IgD-negative memory B cell (primary cell): ENCODE results near the gene CASZ1. TPM values are rescaled to one million over a fixed set of nuclear protein-coding genes. Genes with fewer than 3 reads are reported as not detected.
A peak's percentile ranks its signal among the peaks of the same experiment; 100 is the strongest.

Experiments used
- H3K27ac Mint-ChIP-seq, 3 donors: one replicate each; pipeline ENCODE4 v1.8.0; 2020 to 2022; ENCODE audit warnings: mild to moderate bottlenecking in 3 of 3, mixed read lengths in 3 of 3, moderate library complexity in 1 of 3
- H3K27me3 Mint-ChIP-seq: one replicate; pipeline ENCODE4 v1.8.0; 2021; ENCODE audit warnings: mixed read lengths
- H3K36me3 Mint-ChIP-seq: one replicate; pipeline ENCODE4 v1.8.0; 2020; ENCODE audit warnings: mild to moderate bottlenecking, mixed read lengths
- H3K4me1 Mint-ChIP-seq, 3 donors: one replicate each; pipeline ENCODE4 v1.8.0; 2020 to 2022; ENCODE audit warnings: mixed read lengths in 3 of 3, mild to moderate bottlenecking in 1 of 3
- H3K4me3 Mint-ChIP-seq, 4 donors: one replicate each; pipeline ENCODE4 v1.8.0; 2020 to 2022; ENCODE audit warnings: mild to moderate bottlenecking in 4 of 4, mixed read lengths in 4 of 4, moderate library complexity in 3 of 4
- H3K9me3 Mint-ChIP-seq, 3 donors: one replicate each; pipeline ENCODE4 v1.8.0; 2020 to 2021; ENCODE audit warnings: mixed read lengths in 3 of 3, mild to moderate bottlenecking in 1 of 3
- polyA plus RNA-seq: library from polyadenylated mRNA; unstranded; fragments of 300-500 nt; fragmentation: Illumina TruSeq; gene quantifications from one replicate; pipeline ENCODE4 v1.2.3, GENCODE V29; 2021

CASZ1 gene
- polyA plus RNA-seq, 1 donor from 2014 or later: 5.6 TPM

GRCh38 chr1:10676963-10677362 is 119.5 kb downstream of the CASZ1 start:
- H3K9me3 Mint-ChIP-seq: no peaks in the 10 kb centered on the region
- H3K27me3 Mint-ChIP-seq: no peaks in the 10 kb centered on the region
- H3K4me1 Mint-ChIP-seq: peaks cover 0 to 5% (median 3%) of the 10 kb centered on the region in 3 donors
- H3K36me3 Mint-ChIP-seq: no peaks in the 10 kb centered on the region
- no peak overlapping the region for H3K27ac Mint-ChIP-seq
- H3K4me3 Mint-ChIP-seq: no peak overlapping the region

DNA sequence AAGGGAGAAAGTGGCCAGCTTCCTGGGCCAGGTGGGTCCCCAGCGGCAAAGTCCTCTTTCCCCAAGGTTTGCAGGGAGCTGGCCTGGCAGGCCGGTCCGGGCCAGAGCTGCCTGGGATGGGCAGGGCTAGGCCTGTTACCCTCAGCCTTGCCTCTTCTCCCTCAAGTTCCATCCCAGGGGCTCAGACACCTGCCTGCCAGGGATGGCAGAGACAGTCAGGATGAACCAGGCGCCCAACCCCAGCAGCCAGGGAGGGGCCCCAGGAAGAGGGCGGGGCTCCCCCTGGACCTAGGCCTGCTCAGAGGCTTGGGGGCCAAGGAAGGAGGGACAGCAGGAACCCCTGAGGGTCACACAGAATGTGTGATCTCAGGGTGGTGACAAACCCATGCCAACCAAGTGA is 120.6 kb downstream of the CASZ1 start:
- Mint-ChIP-seq H3K9me3 (no peaks in the 10 kb centered on the region), H3K4me3 (no peak overlapping the region), H3K27ac (no peak overlapping the region), H3K27me3 (no peaks in the 10 kb centered on the region), H3K36me3 (no peaks in the 10 kb centered on the region), H3K4me1 (peaks cover 0 to 5% (median 4%) of the 10 kb centered on the region in 3 donors)

DNA sequence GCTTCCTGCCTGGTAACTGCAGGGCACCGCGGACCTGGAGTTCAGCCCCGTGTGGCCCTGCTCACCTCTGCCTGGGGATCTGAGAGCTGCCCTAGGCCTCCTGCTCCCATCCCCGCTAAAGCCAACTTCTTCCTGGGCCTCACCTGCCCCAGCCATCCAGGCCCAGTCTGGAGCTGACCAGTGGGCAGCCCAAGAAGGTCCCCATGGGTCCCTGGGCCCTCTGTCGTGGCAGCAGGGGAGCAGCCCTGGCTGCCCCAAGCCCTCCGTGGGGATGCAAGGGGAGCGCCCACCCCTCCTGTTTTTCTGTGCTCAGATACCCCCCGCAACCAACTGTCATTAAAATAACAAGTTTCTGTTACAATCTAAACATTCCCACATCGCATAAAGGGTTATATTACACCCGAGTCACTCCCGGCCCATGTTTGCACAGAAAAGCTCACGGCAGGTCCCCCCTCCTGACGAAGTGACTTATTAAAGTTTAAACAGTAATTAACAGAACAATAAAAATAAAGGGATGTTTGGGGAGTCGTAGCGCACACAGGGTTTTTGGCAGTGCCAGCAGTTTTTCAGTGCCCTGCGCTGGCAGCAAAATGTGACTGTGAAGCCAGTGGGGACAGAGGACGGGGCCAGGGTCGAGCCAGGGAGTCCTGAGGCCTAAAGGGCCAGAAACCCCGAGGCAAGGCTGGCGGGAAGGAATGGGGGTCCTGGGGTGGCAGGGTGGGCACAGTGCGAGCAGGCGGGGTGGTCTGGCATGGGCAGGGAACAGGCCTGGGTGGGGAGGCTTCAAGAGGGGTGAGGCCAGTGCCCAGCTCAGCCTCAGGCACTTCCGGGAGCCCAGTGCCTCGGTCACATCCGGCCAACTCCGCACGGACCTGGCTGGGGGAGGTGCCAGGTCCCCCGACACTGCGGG is 121.5 kb downstream of the CASZ1 start:
- H3K4me1 Mint-ChIP-seq: peaks cover 0 to 5% (median 4%) of the 10 kb centered on the region in 3 donors
- no peaks in the 10 kb centered on the region for H3K9me3 Mint-ChIP-seq
- no peaks in the 10 kb centered on the region for H3K27me3 Mint-ChIP-seq
- H3K27ac Mint-ChIP-seq: no peak overlapping the region
- no peak overlapping the region for H3K4me3 Mint-ChIP-seq
- no peaks in the 10 kb centered on the region for H3K36me3 Mint-ChIP-seq

- Mint-ChIP-seq H3K36me3 (no peaks in the 10 kb centered on the region), H3K9me3 (no peaks in the 10 kb centered on the region), H3K27me3 (no peaks in the 10 kb centered on the region), H3K27ac (no peak overlapping the region), H3K4me1 (peaks cover 0 to 5% (median 4%) of the 10 kb centered on the region in 3 donors), H3K4me3 (no peak overlapping the region)
Observed at GRCh38 chr1:10674222-10674621, 122.2 kb downstream of the CASZ1 start.

GRCh38 chr1:10673109-10673711 is 123.2 kb downstream of the CASZ1 start:
- no peaks in the 10 kb centered on the region for H3K27me3 Mint-ChIP-seq
- H3K9me3 Mint-ChIP-seq: no peaks in the 10 kb centered on the region
- H3K4me1 Mint-ChIP-seq: peaks cover 0 to 5% (median 4%) of the 10 kb centered on the region in 3 donors
- no peaks in the 10 kb centered on the region for H3K36me3 Mint-ChIP-seq
- no peak overlapping the region for H3K4me3 Mint-ChIP-seq
- no peak overlapping the region for H3K27ac Mint-ChIP-seq

- Mint-ChIP-seq H3K36me3 (no peaks in the 10 kb centered on the region), H3K27ac (no peak overlapping the region), H3K4me3 (no peak overlapping the region)
Observed at GRCh38 chr1:10672343-10673050, 123.9 kb downstream of the CASZ1 start.

DNA sequence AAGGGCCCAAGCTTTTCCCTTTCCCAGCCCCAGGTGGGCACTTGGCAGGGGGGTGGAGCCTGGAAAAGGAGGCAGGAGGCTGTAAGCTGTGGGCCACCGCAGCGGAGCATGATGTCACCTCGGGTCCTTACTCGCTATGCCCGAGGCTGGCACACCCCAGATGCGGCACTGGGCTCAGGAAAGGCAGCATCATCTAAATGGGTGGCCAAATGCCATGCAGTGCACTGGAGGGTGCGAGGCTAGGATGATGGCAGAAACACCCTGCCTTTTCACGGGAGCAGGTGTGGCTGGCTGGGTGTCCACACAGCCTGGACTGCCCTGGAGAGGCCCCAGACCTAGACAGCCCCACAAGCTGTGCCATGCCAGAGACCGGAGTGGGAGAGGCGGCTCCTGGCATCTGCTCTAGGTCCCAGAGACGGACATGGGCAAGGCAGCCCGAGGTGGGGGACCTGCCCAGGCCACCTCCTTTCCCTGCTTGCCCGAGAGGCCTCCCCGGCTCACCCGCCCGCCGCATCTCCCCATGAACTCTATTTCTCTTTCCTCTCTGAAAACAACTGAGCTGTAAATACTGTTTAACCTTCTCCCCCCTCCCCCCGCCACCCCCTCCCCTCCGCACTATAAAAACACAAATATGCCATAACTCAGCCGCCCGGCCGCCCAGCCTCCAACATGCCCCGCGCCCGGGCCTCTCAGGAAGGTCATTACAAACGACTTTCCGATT is 124.7 kb downstream of the CASZ1 start:
- Mint-ChIP-seq H3K27ac (no peak overlapping the region), H3K27me3 (no peaks in the 10 kb centered on the region), H3K36me3 (no peaks in the 10 kb centered on the region), H3K4me1 (peaks cover 0 to 5% (median 4%) of the 10 kb centered on the region in 3 donors), H3K9me3 (no peaks in the 10 kb centered on the region), H3K4me3 (no peak overlapping the region)

More at GRCh38 chr1:10672343-10673050, 123.9 kb downstream of the CASZ1 start:
- no peaks in the 10 kb centered on the region for H3K27me3 Mint-ChIP-seq
- peaks cover 0 to 5% (median 4%) of the 10 kb centered on the region in 3 donors for H3K4me1 Mint-ChIP-seq
- H3K9me3 Mint-ChIP-seq: no peaks in the 10 kb centered on the region

GRCh38 chr1:10671090-10671489 is 125.4 kb downstream of the CASZ1 start:
- peaks cover 0 to 4% (median 3%) of the 10 kb centered on the region in 3 donors for H3K4me1 Mint-ChIP-seq
- H3K9me3 Mint-ChIP-seq: no peaks in the 10 kb centered on the region
- H3K27ac Mint-ChIP-seq: no peak overlapping the region
- H3K27me3 Mint-ChIP-seq: no peaks in the 10 kb centered on the region
- H3K4me3 Mint-ChIP-seq: no peak overlapping the region
- no peaks in the 10 kb centered on the region for H3K36me3 Mint-ChIP-seq

GRCh38 chr1:10670190-10670589 is 126.3 kb downstream of the CASZ1 start:
- Mint-ChIP-seq H3K36me3 (no peaks in the 10 kb centered on the region), H3K9me3 (no peaks in the 10 kb centered on the region), H3K27ac (peak overlapping the region in 1 of 3 donors; percentile 39), H3K4me1 (peaks cover 0 to 6% (median 3%) of the 10 kb centered on the region in 3 donors), H3K4me3 (no peak overlapping the region), H3K27me3 (no peaks in the 10 kb centered on the region)

DNA sequence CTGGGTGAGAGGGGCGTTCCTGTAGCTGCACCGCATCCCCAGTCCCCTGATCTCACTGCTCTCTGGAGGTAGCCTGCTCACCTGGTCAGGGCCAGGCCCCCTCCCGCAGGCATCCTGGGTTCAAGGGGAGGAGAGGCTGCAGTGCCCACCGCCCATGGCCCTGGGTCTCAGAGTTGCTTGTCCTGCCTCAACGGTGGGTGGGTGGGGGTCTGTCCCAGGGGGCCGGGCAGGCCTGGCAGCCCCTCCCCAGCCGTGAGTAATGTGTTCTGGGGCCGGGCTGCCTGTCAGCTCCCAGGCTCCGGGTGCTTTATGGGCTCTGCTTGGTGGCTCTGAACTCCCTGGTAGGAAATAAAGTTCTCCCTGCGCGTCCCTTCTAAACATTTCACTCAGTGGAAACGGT is 126.9 kb downstream of the CASZ1 start:
- Mint-ChIP-seq H3K9me3 (no peaks in the 10 kb centered on the region), H3K4me1 (peaks cover 0 to 6% (median 3%) of the 10 kb centered on the region in 3 donors), H3K4me3 (no peak overlapping the region), H3K27ac (no peak overlapping the region), H3K27me3 (no peaks in the 10 kb centered on the region), H3K36me3 (no peaks in the 10 kb centered on the region)

- H3K4me3 Mint-ChIP-seq: no peak overlapping the region
- no peaks in the 10 kb centered on the region for H3K27me3 Mint-ChIP-seq
- peak overlapping the region in 1 of 3 donors; percentile 50 for H3K27ac Mint-ChIP-seq
- no peaks in the 10 kb centered on the region for H3K9me3 Mint-ChIP-seq
- H3K36me3 Mint-ChIP-seq: no peaks in the 10 kb centered on the region
- H3K4me1 Mint-ChIP-seq: peaks cover 0 to 6% (median 3%) of the 10 kb centered on the region in 3 donors
Observed at GRCh38 chr1:10667861-10668761, 128.3 kb downstream of the CASZ1 start.

GRCh38 chr1:10665930-10666850 is 130.3 kb downstream of the CASZ1 start:
- Mint-ChIP-seq H3K4me1 (peaks cover 0 to 3% (median under 1%) of the 10 kb centered on the region in 3 donors), H3K27me3 (no peaks in the 10 kb centered on the region), H3K27ac (no peak overlapping the region), H3K36me3 (no peaks in the 10 kb centered on the region), H3K4me3 (no peak overlapping the region), H3K9me3 (no peaks in the 10 kb centered on the region)

GRCh38 chr1:10665226-10665625 is 131.2 kb downstream of the CASZ1 start:
- no peak overlapping the region for H3K27ac Mint-ChIP-seq

More at GRCh38 chr1:10665226-10665625, 131.2 kb downstream of the CASZ1 start:
- Mint-ChIP-seq H3K4me3 (no peak overlapping the region), H3K36me3 (no peaks in the 10 kb centered on the region), H3K9me3 (no peaks in the 10 kb centered on the region), H3K27me3 (no peaks in the 10 kb centered on the region), H3K4me1 (peaks cover 0 to 2% (median 0%) of the 10 kb centered on the region in 3 donors)
